Measurements from ENCODE around the gene BTBD17.

The BTBD17 gene

GRCh38 chr17:74359916-74360315 lies 1.8 kb downstream of the BTBD17 start:
- H3K4me1 ChIP-seq = peaks cover 0 to 17% (median 8%) of the 10 kb centered on the region in 4 donors
- TF ChIP-seq, protein P1, sequence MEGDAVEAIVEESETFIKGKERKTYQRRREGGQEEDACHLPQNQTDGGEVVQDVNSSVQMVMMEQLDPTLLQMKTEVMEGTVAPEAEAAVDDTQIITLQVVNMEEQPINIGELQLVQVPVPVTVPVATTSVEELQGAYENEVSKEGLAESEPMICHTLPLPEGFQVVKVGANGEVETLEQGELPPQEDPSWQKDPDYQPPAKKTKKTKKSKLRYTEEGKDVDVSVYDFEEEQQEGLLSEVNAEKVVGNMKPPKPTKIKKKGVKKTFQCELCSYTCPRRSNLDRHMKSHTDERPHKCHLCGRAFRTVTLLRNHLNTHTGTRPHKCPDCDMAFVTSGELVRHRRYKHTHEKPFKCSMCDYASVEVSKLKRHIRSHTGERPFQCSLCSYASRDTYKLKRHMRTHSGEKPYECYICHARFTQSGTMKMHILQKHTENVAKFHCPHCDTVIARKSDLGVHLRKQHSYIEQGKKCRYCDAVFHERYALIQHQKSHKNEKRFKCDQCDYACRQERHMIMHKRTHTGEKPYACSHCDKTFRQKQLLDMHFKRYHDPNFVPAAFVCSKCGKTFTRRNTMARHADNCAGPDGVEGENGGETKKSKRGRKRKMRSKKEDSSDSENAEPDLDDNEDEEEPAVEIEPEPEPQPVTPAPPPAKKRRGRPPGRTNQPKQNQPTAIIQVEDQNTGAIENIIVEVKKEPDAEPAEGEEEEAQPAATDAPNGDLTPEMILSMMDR (IDR thresholded peaks at IDR 0.05) = no peak
- no peak for DNase-seq
- H3K9me3 ChIP-seq = no peaks in the 10 kb centered on the region
- intact Hi-C loops (cut with DNase I; ENCODE audit: low total_unique reads) = loop anchor here (5.0 kb wide), 1 partner anchor 153 kb away; no protein-coding TSS in a partner anchor
- H3K27ac ChIP-seq = no peak overlapping the region
- no peak overlapping the region for H3K4me3 ChIP-seq
- no peaks in the 10 kb centered on the region for H3K36me3 ChIP-seq
- peaks cover 0 to 81% of the 10 kb centered on the region in 2 donors for H3K27me3 ChIP-seq

GRCh38 chr17:74358697-74359096 lies 3.0 kb downstream of the BTBD17 start:
- H3K9me3 ChIP-seq = no peaks in the 10 kb centered on the region
- TF ChIP-seq, protein P1 (IDR thresholded peaks at IDR 0.05) = no peak
- H3K36me3 ChIP-seq = no peaks in the 10 kb centered on the region
- intact Hi-C loops (cut with DNase I; ENCODE audit: low total_unique reads) = no loop called here
- H3K27ac ChIP-seq = no peak overlapping the region
- no peak overlapping the region for H3K4me3 ChIP-seq
- peaks cover 0 to 93% of the 10 kb centered on the region in 2 donors for H3K27me3 ChIP-seq
- H3K4me1 ChIP-seq = peaks cover 0 to 17% (median 8%) of the 10 kb centered on the region in 4 donors
- no peak for DNase-seq

- DNase-seq = no peak
- Histone ChIP-seq H3K36me3 (no peaks in the 10 kb centered on the region), H3K4me3 (peak overlapping the region in 1 of 2 donors; percentile 26), H3K27ac (no peak overlapping the region), H3K27me3 (peaks cover 0 to 100% of the 10 kb centered on the region in 2 donors), H3K9me3 (no peaks in the 10 kb centered on the region), H3K4me1 (peaks cover 0 to 17% (median 8%) of the 10 kb centered on the region in 4 donors)
- TF ChIP-seq, protein P1 (IDR thresholded peaks at IDR 0.05) = no peak
- intact Hi-C loops (cut with DNase I; ENCODE audit: low total_unique reads) = no loop called here
Measured at GRCh38 chr17:74357466-74357809, 4.2 kb downstream of the BTBD17 start.

GRCh38 chr17:74356646-74357465 lies 4.8 kb downstream of the BTBD17 start:
- Histone ChIP-seq H3K27ac (no peak overlapping the region), H3K9me3 (no peaks in the 10 kb centered on the region), H3K4me1 (peaks cover 0 to 21% (median 8%) of the 10 kb centered on the region in 4 donors), H3K27me3 (peaks cover 0 to 100% of the 10 kb centered on the region in 2 donors), H3K4me3 (peak overlapping the region in 1 of 2 donors; percentile 26), H3K36me3 (no peaks in the 10 kb centered on the region)
- intact Hi-C loops (cut with DNase I; ENCODE audit: low total_unique reads) = no loop called here
- DNase-seq = no peak
- TF ChIP-seq, protein P1 (IDR thresholded peaks at IDR 0.05) = no peak

GRCh38 chr17:74355065-74355464 lies 6.6 kb downstream of the BTBD17 start:
- no peaks in the 10 kb centered on the region for H3K9me3 ChIP-seq
- H3K27ac ChIP-seq = no peak overlapping the region
- TF ChIP-seq, protein P1 (IDR thresholded peaks at IDR 0.05) = no peak
- intact Hi-C loops (cut with DNase I; ENCODE audit: low total_unique reads) = no loop called here
- no peak for DNase-seq
- H3K27me3 ChIP-seq = peaks cover 0 to 98% of the 10 kb centered on the region in 2 donors
- peaks cover 0 to 14% (median 8%) of the 10 kb centered on the region in 4 donors for H3K4me1 ChIP-seq
- H3K4me3 ChIP-seq = no peak overlapping the region
- H3K36me3 ChIP-seq = no peaks in the 10 kb centered on the region

All from tibial artery (tissue), 4 donors.